NCI-H446 treated with DMSO at 0.1 percent for 48 hours (cell line): ENCODE results near the gene CAB39.

Source experiments
- DNase-seq: peaks from one replicate; lab custom pipeline; 2025; lab: John Stamatoyannopoulos, UW

CAB39 gene

GRCh38 chr2:230757476-230757875 is 44.8 kb downstream of the CAB39 start:
- DNase-seq = no peak

GRCh38 chr2:230758566-230759480 is 46.2 kb downstream of the CAB39 start:
- DNase-seq = no peak

GRCh38 chr2:230759481-230760167 is 47.0 kb downstream of the CAB39 start:
- DNase-seq = no peak

GRCh38 chr2:230761704-230762103 is 49.1 kb downstream of the CAB39 start:
- no peak for DNase-seq

GRCh38 chr2:230762317-230762896 is 49.8 kb downstream of the CAB39 start:
- no peak for DNase-seq

GRCh38 chr2:230764346-230764745 is 51.7 kb downstream of the CAB39 start:
- no peak for DNase-seq

GRCh38 chr2:230765611-230766300 is 53.1 kb downstream of the CAB39 start:
- DNase-seq = no peak

- no peak for DNase-seq
Observed at GRCh38 chr2:230767862-230768388, 55.3 kb downstream of the CAB39 start.

GRCh38 chr2:230770804-230771203 is 58.2 kb downstream of the CAB39 start:
- DNase-seq = no peak

- no peak for DNase-seq
Observed at GRCh38 chr2:230772156-230772555, 59.5 kb downstream of the CAB39 start.

- no peak for DNase-seq
Observed at GRCh38 chr2:230773039-230773773, 60.6 kb downstream of the CAB39 start.

- DNase-seq = no peak
Observed at GRCh38 chr2:230774348-230774951, 61.8 kb downstream of the CAB39 start.

- no peak for DNase-seq
Observed at GRCh38 chr2:230775737-230776136, 63.1 kb downstream of the CAB39 start.

GRCh38 chr2:230777721-230778120 is 65.1 kb downstream of the CAB39 start:
- no peak for DNase-seq

- no peak for DNase-seq
Observed at GRCh38 chr2:230778350-230779063, 65.9 kb downstream of the CAB39 start.

GRCh38 chr2:230779126-230779525 is 66.5 kb downstream of the CAB39 start:
- DNase-seq = no peak

GRCh38 chr2:230779607-230780006 is 67.0 kb downstream of the CAB39 start:
- no peak for DNase-seq

GRCh38 chr2:230781130-230781797 is 68.6 kb downstream of the CAB39 start:
- no peak for DNase-seq

GRCh38 chr2:230783101-230783500 is 70.5 kb downstream of the CAB39 start:
- no peak for DNase-seq

GRCh38 chr2:230784795-230785194 is 72.2 kb downstream of the CAB39 start:
- no peak for DNase-seq
